Natural killer cell (primary cell): ENCODE results near the gene OR2S2. TPM values are rescaled to one million over a fixed set of nuclear protein-coding genes. Genes with fewer than 3 reads are reported as not detected.

Experiments used
- ATAC-seq, 3 donors: fragments of 150-1000 bp in 2 of 3; fragments of 200-7000 bp in 1 of 3; cut with Tn5 transposase; 1 replicate in 1 of 3; 2 replicates in 2 of 3; pipeline ENCODE4 v1.10.0; 2021; ENCODE audit warnings: mild to moderate bottlenecking in 2 of 3, moderate library complexity in 2 of 3
- DNase-seq, 2 donors: peaks; one replicate each; pipeline versions ENCODE4 v3.0.0 to v3.0.0-alpha.2; 2013 to 2021; ENCODE audit warnings: mixed read lengths in 1 of 2
- H3K27ac ChIP-seq: one replicate; pipeline ENCODE4 v1.5.1; 2013; ENCODE audit warnings: mild to moderate bottlenecking, low read length
- H3K27me3 ChIP-seq: one replicate; pipeline ENCODE4 v1.6.1; 2013; ENCODE audit warnings: low read length; ENCODE audit not compliant: control insufficient read depth, insufficient read depth
- H3K36me3 ChIP-seq: one replicate; pipeline ENCODE4 v1.6.1; 2013; ENCODE audit warnings: low read length; ENCODE audit not compliant: control insufficient read depth, insufficient read depth
- H3K4me1 ChIP-seq: one replicate; pipeline ENCODE4 v1.6.1; 2013; ENCODE audit warnings: low read length; ENCODE audit not compliant: control insufficient read depth, insufficient read depth
- H3K4me3 ChIP-seq: one replicate; pipeline ENCODE4 v1.5.1; 2013; ENCODE audit warnings: low read length
- H3K9me3 ChIP-seq: one replicate; pipeline ENCODE4 v1.6.1; 2013; ENCODE audit warnings: low read length; ENCODE audit not compliant: control insufficient read depth, insufficient read depth
- H3K27ac Mint-ChIP-seq, 2 donors: one replicate each; pipeline ENCODE4 v1.8.0; 2022; ENCODE audit warnings: mild to moderate bottlenecking in 2 of 2, mixed read lengths in 2 of 2, moderate library complexity in 1 of 2
- H3K27me3 Mint-ChIP-seq, 2 donors: one replicate each; pipeline ENCODE4 v1.8.0; 2022; ENCODE audit warnings: low read depth in 2 of 2, mixed read lengths in 2 of 2
- H3K36me3 Mint-ChIP-seq: one replicate; pipeline ENCODE4 v1.8.0; 2022; ENCODE audit warnings: mixed read lengths
- H3K4me1 Mint-ChIP-seq, 2 donors: one replicate each; pipeline ENCODE4 v1.8.0; 2022; ENCODE audit warnings: mixed read lengths in 2 of 2
- H3K4me3 Mint-ChIP-seq: one replicate; pipeline ENCODE4 v1.8.0; 2022; ENCODE audit warnings: mild to moderate bottlenecking, moderate library complexity, mixed read lengths
- H3K9me3 Mint-ChIP-seq, 2 donors: one replicate each; pipeline ENCODE4 v1.8.0; 2022; ENCODE audit warnings: mixed read lengths in 2 of 2
- CTCF ChIP-seq: fragments of 200-600 bp; IDR thresholded peaks from one replicate; pipeline ENCODE4 v1.8.0; 2022; ENCODE audit warnings: antibody characterized with exemption
- WGBS: methylation state at CpG from one replicate; pipeline ENCODE4 v1.1.7; 2013; ENCODE audit warnings: missing lambda C conversion rate; ENCODE audit not compliant: insufficient coverage; 5-methylcytosine and 5-hydroxymethylcytosine counted together
- intact Hi-C: fragments of 100-400 bp; cut with micrococcal nuclease; formaldehyde crosslinking; loops from one replicate; pipeline ENCODE4 v1.14.2; 2022
- total RNA-seq, 4 donors: library from RNA; stranded (reverse); fragments of 120-200 nt in 1 of 4; gene quantifications; one replicate each; pipeline versions ENCODE4 v1.2.3 to v1.2.4, GENCODE V29; 2013 to 2022

Gene OR2S2
- total RNA-seq, 3 donors from 2014 or later (not counting 1 experiment from before 2014, with no cell fraction given), result not detected

- no peaks in the 10 kb centered on the region for H3K4me1 ChIP-seq
- H3K9me3 ChIP-seq, result no peaks in the 10 kb centered on the region
- no peak overlapping the region for H3K27ac ChIP-seq
- peaks cover 7% of the 10 kb centered on the region for H3K27me3 ChIP-seq
- DNase-seq, result no peak
- no peaks in the 10 kb centered on the region for H3K36me3 Mint-ChIP-seq
- no peak overlapping the region for H3K4me3 Mint-ChIP-seq
- H3K4me1 Mint-ChIP-seq, result no peaks in the 10 kb centered on the region
- H3K27ac Mint-ChIP-seq, result no peak overlapping the region
- no peak for ATAC-seq
- no peak overlapping the region for H3K4me3 ChIP-seq
- intact Hi-C loops, result no loop called here
- no CpG with 5 or more reads among the region's 1 CpG for WGBS
- TF ChIP-seq CTCF, result no peak
- no peaks in the 10 kb centered on the region for H3K36me3 ChIP-seq
- H3K9me3 Mint-ChIP-seq, result no peaks in the 10 kb centered on the region
- H3K27me3 Mint-ChIP-seq, result peaks cover 31 to 66% of the 10 kb centered on the region in 2 donors
Measured at GRCh38 chr9:35984021-35984420, 26.1 kb upstream of the OR2S2 start.

DNA sequence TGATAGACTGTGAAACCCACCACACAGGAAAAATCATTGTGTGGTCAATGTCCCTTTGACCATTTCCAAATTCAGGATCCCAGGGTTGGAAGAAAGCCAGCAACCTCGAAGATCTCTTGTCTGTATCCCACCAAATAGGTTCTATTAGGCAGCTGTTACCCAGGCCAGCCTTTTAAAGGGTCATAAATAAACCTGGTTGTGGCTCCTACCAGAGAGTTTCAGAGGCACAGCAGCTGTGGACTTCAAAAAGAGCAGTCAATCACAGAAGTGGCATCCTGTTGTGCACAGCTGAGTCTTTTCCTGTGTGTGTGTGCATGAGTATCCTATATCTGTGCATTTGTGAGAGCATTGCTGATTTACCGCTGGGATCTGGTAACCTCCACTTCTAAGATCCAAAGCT lies 23.7 kb upstream of the OR2S2 start:
- Mint-ChIP-seq H3K4me3 (no peak overlapping the region), H3K27ac (no peak overlapping the region), H3K27me3 (peaks cover 46 to 85% of the 10 kb centered on the region in 2 donors), H3K36me3 (no peaks in the 10 kb centered on the region), H3K4me1 (no peaks in the 10 kb centered on the region), H3K9me3 (no peaks in the 10 kb centered on the region)
- H3K4me1 ChIP-seq, result no peaks in the 10 kb centered on the region
- 0% methylated on average over 1 of the region's 2 CpGs for WGBS
- H3K36me3 ChIP-seq, result no peaks in the 10 kb centered on the region
- peaks cover 9% of the 10 kb centered on the region for H3K27me3 ChIP-seq
- H3K4me3 ChIP-seq, result no peak overlapping the region
- no peak overlapping the region for H3K27ac ChIP-seq
- ATAC-seq (no peak), DNase-seq (no peak)
- no peak for TF ChIP-seq CTCF
- H3K9me3 ChIP-seq, result no peaks in the 10 kb centered on the region
- intact Hi-C loops, result no loop called here

DNA sequence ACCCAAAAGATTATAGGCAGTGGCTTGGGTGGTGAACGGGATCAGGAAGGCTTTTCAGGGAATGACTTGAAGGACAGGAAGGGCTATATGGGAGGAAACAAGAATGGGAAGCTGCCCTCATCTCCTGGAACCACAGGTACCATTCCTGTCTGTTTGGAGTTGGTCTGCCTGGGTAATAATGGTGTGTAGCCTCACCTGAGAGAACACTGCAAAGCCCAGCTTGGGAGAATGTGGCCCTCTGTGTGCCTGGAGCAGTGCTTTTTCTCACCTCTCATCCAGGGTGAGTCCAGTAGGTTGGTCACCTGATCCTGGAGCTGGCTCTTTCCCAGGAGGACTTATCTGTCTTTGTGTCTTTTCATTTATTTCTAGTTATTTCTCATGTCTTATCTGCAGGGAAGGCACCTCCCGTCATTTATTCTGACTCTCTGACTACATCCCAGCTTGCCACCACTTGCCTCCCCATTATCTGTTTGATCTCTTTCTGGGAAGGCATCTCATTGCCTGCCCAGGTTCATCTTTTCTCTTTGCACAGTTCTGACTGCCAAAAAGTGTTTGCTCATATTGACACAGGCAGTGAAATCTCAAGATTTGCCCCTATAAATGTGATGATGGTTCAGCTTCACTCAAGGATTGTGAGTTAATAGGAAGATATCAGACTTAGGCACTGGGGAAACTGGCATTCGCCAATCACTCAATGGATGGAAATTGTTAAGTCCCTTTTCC lies 22.5 kb upstream of the OR2S2 start:
- H3K9me3 ChIP-seq, result peaks cover 4% of the 10 kb centered on the region
- no peak overlapping the region for H3K27ac Mint-ChIP-seq
- H3K4me3 ChIP-seq, result no peak overlapping the region
- no peaks in the 10 kb centered on the region for H3K4me1 Mint-ChIP-seq
- no peak overlapping the region for H3K4me3 Mint-ChIP-seq
- H3K27me3 ChIP-seq, result peaks cover 11% of the 10 kb centered on the region
- H3K27ac ChIP-seq, result no peak overlapping the region
- no peak for TF ChIP-seq CTCF
- H3K36me3 Mint-ChIP-seq, result peaks cover 7% of the 10 kb centered on the region
- peaks cover 56 to 90% of the 10 kb centered on the region in 2 donors for H3K27me3 Mint-ChIP-seq
- DNase-seq (no peak), ATAC-seq (no peak)
- intact Hi-C loops, result no loop called here
- no peaks in the 10 kb centered on the region for H3K4me1 ChIP-seq
- H3K9me3 Mint-ChIP-seq, result peaks cover 0 to 2% of the 10 kb centered on the region in 2 donors
- no peaks in the 10 kb centered on the region for H3K36me3 ChIP-seq
- 82% methylated on average over 2 of the region's 3 CpGs for WGBS

DNA sequence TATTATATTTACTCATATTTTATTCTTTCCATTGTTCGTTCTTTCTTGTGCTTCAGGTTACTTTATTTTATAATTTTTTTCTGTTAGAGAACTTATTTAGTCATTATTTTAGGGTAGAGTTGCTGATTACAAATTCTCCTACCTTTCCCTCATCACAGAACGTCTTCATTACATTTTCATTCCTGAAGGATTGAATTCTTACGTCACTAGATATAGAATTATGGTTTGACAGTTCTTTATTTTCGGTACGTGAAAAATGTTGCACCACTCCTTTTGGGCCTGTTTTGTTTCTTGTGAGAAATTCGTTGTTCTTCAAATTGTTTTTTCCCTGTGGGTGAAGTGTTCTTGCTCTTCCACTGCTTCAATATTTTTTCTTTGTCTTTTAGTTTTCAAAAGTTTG lies 20.8 kb upstream of the OR2S2 start:
- no peak overlapping the region for H3K4me3 Mint-ChIP-seq
- 87% methylated on average over 4 of the region's 6 CpGs for WGBS
- Histone ChIP-seq H3K27me3 (peaks cover 14% of the 10 kb centered on the region), H3K36me3 (no peaks in the 10 kb centered on the region), H3K27ac (no peak overlapping the region), H3K4me3 (no peak overlapping the region), H3K4me1 (no peaks in the 10 kb centered on the region), H3K9me3 (peaks cover 4% of the 10 kb centered on the region)
- H3K4me1 Mint-ChIP-seq, result no peaks in the 10 kb centered on the region
- intact Hi-C loops, result no loop called here
- TF ChIP-seq CTCF, result no peak
- H3K36me3 Mint-ChIP-seq, result peaks cover 17% of the 10 kb centered on the region
- peaks cover 64 to 88% of the 10 kb centered on the region in 2 donors for H3K27me3 Mint-ChIP-seq
- no peak for DNase-seq
- H3K27ac Mint-ChIP-seq, result no peak overlapping the region
- H3K9me3 Mint-ChIP-seq, result peaks cover 4 to 5% of the 10 kb centered on the region in 2 donors
- no peak for ATAC-seq
